ENCODE measurements around the gene BMP7. TPM values are rescaled to one million over a fixed set of nuclear protein-coding genes. Genes with fewer than 3 reads are reported as not detected.

BMP7 gene
- total and polyA plus RNA-seq, 2 experiments from 2014 or later: 15.9 to 22.8 TPM

GRCh38 chr20:57278457-57278856 is 12.0 kb upstream of the BMP7 start (continued):
- TF ChIP-seq NANOG (IDR thresholded peaks at IDR 0.05; ENCODE audit: borderline replicate concordance): no peak
- no peak for TF ChIP-seq ZNF331 (CRISPR knock-in tag; IDR thresholded peaks at IDR 0.05; ENCODE audit: low read depth)
- no peak for TF ChIP-seq ETS1 (IDR thresholded peaks at IDR 0.05)
- no peak for TF ChIP-seq ZNF114 (CRISPR knock-in tag; IDR thresholded peaks at IDR 0.05)
- TF ChIP-seq CTCF (conservative IDR thresholded peaks at IDR 0.05; ENCODE audit: low read depth in 2 of 2): no peak

DNA sequence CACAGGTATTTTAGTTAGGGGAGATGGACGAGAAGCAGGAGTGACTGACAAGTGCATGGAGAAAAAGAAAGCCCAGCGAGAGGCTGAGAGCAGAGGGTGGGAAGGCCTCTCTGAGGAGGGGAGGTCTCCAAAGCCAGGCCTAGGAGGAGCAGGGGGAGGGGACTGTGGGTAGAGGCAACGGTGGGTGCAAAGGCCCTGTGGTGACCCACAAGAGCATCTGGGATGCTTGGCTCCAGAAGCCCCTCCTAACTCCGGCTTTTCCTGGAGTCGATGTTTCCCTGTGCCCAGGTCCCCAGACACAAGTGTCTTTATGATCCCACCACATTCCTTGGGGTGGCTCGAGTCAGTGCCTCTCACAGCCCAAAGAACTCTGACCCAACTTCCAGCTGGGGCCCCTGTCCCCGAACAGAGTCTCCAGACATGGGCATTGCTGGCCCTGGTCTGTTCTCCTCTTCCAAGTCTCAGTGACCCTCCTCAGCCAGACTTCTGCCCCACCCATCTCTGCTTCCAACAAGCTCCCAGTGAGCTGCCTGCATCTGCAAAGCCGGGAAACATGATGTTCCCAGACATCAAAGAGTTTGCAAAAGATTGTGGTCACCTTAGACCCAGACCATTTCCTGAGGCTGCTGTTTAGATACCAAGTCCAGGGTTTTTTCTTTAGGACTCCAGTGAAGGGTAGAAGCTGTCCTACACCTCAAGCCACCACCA is 11.1 kb upstream of the BMP7 start:
- Mint-ChIP-seq H3K4me3 (no peak overlapping the region), H3K27me3 (ENCODE audit: insufficient read depth, low read depth, poor library complexity) (peaks cover 9% of the 10 kb centered on the region), H3K9me3 (no peaks in the 10 kb centered on the region), H3K36me3 (ENCODE audit: low read depth) (no peaks in the 10 kb centered on the region), H3K4me1 (peaks cover 13% of the 10 kb centered on the region), H3K27ac (no peak overlapping the region)
- Histone ChIP-seq H3F3A (replicated peaks; ENCODE audit: low read depth) (no peaks in the 10 kb centered on the region), H4K20me1 (replicated peaks; ENCODE audit: insufficient read depth) (no peaks in the 10 kb centered on the region), H3K27me3 (ENCODE audit: insufficient read depth) (no peaks in the 10 kb centered on the region), H3K79me2 (replicated peaks; ENCODE audit: insufficient read depth) (no peaks in the 10 kb centered on the region), H3K4me2 (no peak overlapping the region), H3K9me2 (ENCODE audit: insufficient read depth) (no peaks in the 10 kb centered on the region), H3K4me1 (ENCODE audit: insufficient read depth) (no peaks in the 10 kb centered on the region), H3K27ac (ENCODE audit: low read depth) (no peak overlapping the region), H3K4me3 (no peak overlapping the region), H3K36me3 (ENCODE audit: insufficient read depth) (no peaks in the 10 kb centered on the region), H2AFZ (no peak overlapping the region)
- ATAC-seq (no peak), DNase-seq (ENCODE audit: low spot score) (no peak)
- TF ChIP-seq EZH2phosphoT487 (IDR thresholded peaks at IDR 0.05; ENCODE audit: unreplicated experiment) (no peak), CREB1 (CRISPR knock-in tag; IDR thresholded peaks at IDR 0.05; ENCODE audit: low read depth) (no peak), CTCF (conservative IDR thresholded peaks at IDR 0.05; ENCODE audit: low read depth in 2 of 2) (no peak), STAT1 (IDR thresholded peaks at IDR 0.05; ENCODE audit: unreplicated experiment) (no peak), ZNF462 (CRISPR knock-in tag; IDR thresholded peaks at IDR 0.05) (no peak), NANOG (IDR thresholded peaks at IDR 0.05; ENCODE audit: borderline replicate concordance) (no peak), POLR2AphosphoS5 (IDR thresholded peaks at IDR 0.05; ENCODE audit: low read depth) (no peak)

Data from GM23338 (cell line).